Measurements from ENCODE around the gene TEX26. TPM values are rescaled to one million over a fixed set of nuclear protein-coding genes. Genes with fewer than 3 reads are reported as not detected.

The TEX26 gene
- total RNA-seq, 2 donors from 2014 or later = not detected

DNA sequence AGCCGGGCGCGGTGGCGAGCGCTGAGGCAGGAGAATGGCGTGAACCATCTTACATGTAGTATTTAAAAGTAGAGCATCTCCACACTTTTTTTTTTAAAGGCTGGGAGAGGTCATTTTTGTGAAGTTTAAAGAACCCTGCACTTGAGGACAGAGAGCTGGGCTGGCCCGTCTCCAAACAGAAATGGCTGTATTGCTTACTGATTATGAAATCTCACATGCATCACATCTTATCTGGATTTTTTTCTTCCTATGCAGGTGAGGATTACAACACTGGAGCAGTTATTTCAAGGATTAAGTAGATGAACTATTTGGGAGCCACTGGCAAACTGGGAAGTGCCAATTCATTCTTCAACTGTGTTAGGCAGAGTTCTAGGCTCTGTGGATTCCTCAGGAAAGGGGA is 59.5 kb downstream of the TEX26 start:
- Histone ChIP-seq H3K36me3 (no peaks in the 10 kb centered on the region), H3K27me3 (no peaks in the 10 kb centered on the region), H3K27ac (no peak overlapping the region), H3K9me3 (no peaks in the 10 kb centered on the region), H3K4me3 (no peak overlapping the region), H3K4me1 (no peaks in the 10 kb centered on the region)
- TF ChIP-seq, protein P1, sequence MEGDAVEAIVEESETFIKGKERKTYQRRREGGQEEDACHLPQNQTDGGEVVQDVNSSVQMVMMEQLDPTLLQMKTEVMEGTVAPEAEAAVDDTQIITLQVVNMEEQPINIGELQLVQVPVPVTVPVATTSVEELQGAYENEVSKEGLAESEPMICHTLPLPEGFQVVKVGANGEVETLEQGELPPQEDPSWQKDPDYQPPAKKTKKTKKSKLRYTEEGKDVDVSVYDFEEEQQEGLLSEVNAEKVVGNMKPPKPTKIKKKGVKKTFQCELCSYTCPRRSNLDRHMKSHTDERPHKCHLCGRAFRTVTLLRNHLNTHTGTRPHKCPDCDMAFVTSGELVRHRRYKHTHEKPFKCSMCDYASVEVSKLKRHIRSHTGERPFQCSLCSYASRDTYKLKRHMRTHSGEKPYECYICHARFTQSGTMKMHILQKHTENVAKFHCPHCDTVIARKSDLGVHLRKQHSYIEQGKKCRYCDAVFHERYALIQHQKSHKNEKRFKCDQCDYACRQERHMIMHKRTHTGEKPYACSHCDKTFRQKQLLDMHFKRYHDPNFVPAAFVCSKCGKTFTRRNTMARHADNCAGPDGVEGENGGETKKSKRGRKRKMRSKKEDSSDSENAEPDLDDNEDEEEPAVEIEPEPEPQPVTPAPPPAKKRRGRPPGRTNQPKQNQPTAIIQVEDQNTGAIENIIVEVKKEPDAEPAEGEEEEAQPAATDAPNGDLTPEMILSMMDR (IDR thresholded peaks at IDR 0.05) = no peak
- no peak for DNase-seq (ENCODE audit: low spot score)

DNA sequence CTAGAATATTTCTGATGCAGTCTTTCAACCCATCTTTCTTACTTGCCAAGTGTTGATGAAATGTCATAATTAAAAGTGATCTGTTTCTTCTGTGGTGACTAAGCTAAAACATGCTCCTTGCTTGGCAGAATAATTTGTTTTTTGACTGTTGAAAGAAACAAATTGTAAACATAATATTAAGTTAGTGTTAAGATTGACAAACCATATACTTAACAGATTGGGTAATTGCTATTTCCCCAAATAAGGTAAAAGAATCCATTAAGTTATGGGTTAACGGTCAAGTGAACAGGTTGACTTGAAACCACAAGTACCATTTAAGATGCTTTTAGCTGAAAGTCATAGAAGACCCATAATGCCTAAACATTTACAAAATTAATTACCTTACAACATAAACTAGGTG is 62.9 kb downstream of the TEX26 start:
- Histone ChIP-seq H3K9me3 (no peaks in the 10 kb centered on the region), H3K4me3 (no peak overlapping the region), H3K4me1 (no peaks in the 10 kb centered on the region), H3K27ac (no peak overlapping the region), H3K36me3 (no peaks in the 10 kb centered on the region), H3K27me3 (no peaks in the 10 kb centered on the region)
- TF ChIP-seq, protein P1 (IDR thresholded peaks at IDR 0.05) = no peak
- no peak for DNase-seq (ENCODE audit: low spot score)

DNA sequence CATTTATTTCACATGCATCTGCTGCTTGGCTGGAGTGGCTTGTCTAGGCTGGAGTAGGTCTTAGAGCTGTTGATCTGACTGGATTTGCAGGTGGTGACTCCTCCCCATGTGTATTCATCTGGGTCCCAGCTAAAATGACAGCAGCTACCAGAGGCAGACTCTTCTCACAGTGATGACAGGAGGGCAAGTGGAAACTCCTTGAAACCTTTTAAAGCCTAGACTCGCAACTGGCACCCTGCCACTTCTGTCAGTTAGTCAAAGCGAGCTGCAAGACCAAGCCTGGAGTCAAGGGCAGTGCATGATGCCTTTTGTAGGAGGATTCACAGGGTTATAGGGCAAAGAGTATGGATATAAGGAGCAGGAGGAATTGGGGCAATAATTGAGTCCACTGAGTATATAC is 65.2 kb downstream of the TEX26 start:
- TF ChIP-seq, protein P1 (IDR thresholded peaks at IDR 0.05) = no peak
- no peaks in the 10 kb centered on the region for H3K4me1 ChIP-seq
- no peaks in the 10 kb centered on the region for H3K9me3 ChIP-seq
- DNase-seq (ENCODE audit: low spot score) = no peak
- no peaks in the 10 kb centered on the region for H3K36me3 ChIP-seq
- no peak overlapping the region for H3K27ac ChIP-seq
- no peak overlapping the region for H3K4me3 ChIP-seq
- H3K27me3 ChIP-seq = no peaks in the 10 kb centered on the region

DNA sequence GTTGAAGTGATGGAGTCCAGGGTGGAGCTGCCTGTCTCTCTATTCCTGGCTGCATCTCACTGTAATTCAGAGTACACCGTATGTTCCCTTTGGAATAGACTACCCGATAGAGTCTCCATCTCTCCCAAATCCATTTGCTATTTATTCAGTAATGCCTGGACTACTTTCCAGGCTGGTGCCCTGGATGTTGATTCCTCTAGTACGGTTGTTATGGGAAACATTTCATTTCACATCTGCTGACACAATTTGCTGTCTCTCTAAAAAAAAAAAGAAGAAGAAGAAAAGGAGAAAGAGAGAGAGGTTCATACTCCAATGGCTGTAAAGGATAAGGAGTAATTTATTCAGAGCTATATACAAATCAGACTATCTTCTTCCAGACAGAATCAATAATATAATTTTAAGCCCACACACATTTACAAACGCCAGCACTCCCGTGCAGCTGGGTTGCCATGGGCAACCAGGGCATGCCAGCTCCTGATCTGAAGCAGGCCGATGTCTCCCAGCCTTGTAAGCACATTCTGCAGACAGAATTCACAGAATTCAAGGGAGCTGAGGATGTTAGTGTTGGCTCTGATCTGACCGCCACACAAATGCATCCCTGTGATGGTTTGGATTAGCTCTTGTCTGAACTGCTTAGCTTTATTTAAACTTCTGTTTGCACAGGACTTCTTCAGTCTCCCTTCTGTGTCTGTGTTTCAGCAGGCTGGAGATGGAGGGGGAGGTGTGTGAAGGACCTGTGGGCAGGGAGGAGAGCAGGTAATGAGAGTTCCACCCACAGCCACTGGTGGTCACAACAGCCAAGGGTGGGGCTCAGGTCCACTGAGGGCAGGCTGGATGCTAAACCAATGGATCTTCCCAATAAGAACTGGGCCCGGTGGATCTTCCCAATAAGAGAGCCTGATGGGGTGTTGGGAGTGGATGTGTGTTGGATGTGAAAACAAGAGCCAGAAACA is 66.0 kb downstream of the TEX26 start:
- Histone ChIP-seq H3K36me3 (no peaks in the 10 kb centered on the region), H3K4me3 (no peak overlapping the region), H3K27me3 (no peaks in the 10 kb centered on the region), H3K27ac (no peak overlapping the region), H3K9me3 (no peaks in the 10 kb centered on the region), H3K4me1 (no peaks in the 10 kb centered on the region)
- no peak for DNase-seq (ENCODE audit: low spot score)
- TF ChIP-seq, protein P1 (IDR thresholded peaks at IDR 0.05) = no peak

DNA sequence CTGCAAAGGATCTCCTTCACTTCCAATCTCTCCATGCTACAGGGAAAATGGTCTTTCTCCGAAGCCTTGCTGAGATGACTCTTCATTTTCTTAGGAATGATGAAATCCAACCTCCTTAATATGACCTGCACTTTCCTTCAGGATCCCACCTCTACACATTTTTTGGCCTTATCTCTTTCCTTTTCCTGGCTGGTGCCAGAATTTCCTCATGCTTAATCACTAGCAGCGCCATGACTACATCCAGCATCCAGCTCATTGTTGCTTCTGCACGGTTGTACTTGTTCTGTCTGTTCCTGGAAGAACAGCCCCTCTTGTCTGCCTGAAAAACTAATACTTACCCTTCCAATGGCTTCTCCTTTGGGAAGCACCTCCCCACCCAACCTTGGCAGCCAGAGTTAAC is 68.4 kb downstream of the TEX26 start:
- Histone ChIP-seq H3K4me3 (no peak overlapping the region), H3K36me3 (no peaks in the 10 kb centered on the region), H3K27me3 (no peaks in the 10 kb centered on the region), H3K4me1 (no peaks in the 10 kb centered on the region), H3K27ac (no peak overlapping the region), H3K9me3 (no peaks in the 10 kb centered on the region)
- TF ChIP-seq, protein P1 (IDR thresholded peaks at IDR 0.05) = no peak
- no peak for DNase-seq (ENCODE audit: low spot score)

Measured in right atrium auricular region (tissue), 2 donors.